ENCODE results near the gene MIEF2. TPM values are rescaled to one million over a fixed set of nuclear protein-coding genes. Genes with fewer than 3 reads are reported as not detected.

Gene MIEF2
- total RNA-seq, 1 experiment from 2014 or later, result 17.5 TPM

DNA sequence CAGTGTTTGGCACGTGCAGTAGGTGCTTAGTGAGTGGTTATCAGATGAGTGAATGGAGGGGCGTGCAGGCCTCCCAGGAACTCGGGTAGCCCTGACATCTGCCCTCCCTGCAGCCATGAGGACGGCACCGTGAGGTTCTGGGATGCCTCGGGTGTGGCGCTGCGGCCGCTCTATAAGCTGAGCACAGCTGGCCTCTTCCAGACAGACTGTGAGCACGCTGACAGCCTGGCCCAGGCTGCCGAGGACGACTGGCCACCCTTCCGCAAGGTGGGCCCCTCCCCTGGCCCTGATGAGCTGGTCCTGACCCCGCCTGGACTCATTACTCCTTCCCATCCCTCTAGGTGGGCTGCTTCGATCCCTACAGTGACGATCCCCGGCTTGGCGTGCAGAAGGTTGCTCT lies 24.0 kb upstream of the MIEF2 start:
- no TSS peak for BruUV-seq (replicated peaks)
- no peak overlapping the region for H2AFZ ChIP-seq (ENCODE audit: low read length)
- H3K36me3 ChIP-seq (ENCODE audit: low read depth, low read length), result peaks cover 5% of the 10 kb centered on the region; the same call in 1 of the 2 replicates
- intact Hi-C loops (cut with micrococcal nuclease), result no loop called here
- POLR2A ChIA-PET (ENCODE audit: unreplicated experiment), result no interaction called here
- ATAC-seq (no peak), DNase-seq (no peak)
- peak overlapping the region; percentile 90 for H3K27ac ChIP-seq (ENCODE audit: low read length)
- H3F3A ChIP-seq (ENCODE audit: low read length, unreplicated experiment), result no peaks in the 10 kb centered on the region
- H3K79me2 ChIP-seq (ENCODE audit: low read length), result no peaks in the 10 kb centered on the region
- CTCF ChIA-PET, result no interaction called here
- H4K20me1 ChIP-seq (ENCODE audit: low read length), result 0 out of 2 replicates have a peak, but pooled peaks cover 4% of the 10 kb centered on the region
- TF ChIP-seq EZH2phosphoT487 (IDR thresholded peaks at IDR 0.05; ENCODE audit: borderline replicate concordance, low read length) (no peak), EZH2 (IDR thresholded peaks at IDR 0.05; ENCODE audit: low read length, unreplicated experiment) (no peak)
- TF ChIP-seq, protein P1, sequence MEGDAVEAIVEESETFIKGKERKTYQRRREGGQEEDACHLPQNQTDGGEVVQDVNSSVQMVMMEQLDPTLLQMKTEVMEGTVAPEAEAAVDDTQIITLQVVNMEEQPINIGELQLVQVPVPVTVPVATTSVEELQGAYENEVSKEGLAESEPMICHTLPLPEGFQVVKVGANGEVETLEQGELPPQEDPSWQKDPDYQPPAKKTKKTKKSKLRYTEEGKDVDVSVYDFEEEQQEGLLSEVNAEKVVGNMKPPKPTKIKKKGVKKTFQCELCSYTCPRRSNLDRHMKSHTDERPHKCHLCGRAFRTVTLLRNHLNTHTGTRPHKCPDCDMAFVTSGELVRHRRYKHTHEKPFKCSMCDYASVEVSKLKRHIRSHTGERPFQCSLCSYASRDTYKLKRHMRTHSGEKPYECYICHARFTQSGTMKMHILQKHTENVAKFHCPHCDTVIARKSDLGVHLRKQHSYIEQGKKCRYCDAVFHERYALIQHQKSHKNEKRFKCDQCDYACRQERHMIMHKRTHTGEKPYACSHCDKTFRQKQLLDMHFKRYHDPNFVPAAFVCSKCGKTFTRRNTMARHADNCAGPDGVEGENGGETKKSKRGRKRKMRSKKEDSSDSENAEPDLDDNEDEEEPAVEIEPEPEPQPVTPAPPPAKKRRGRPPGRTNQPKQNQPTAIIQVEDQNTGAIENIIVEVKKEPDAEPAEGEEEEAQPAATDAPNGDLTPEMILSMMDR (conservative IDR thresholded peaks at IDR 0.05; ENCODE audit: low read depth, low read length), result no peak
- no peak overlapping the region for H3K4me2 ChIP-seq (ENCODE audit: low read length)
- no peaks in the 10 kb centered on the region for H3K9me2 ChIP-seq (replicated peaks; ENCODE audit: low read length)
- H3K4me1 ChIP-seq (ENCODE audit: insufficient read depth, low read length), result peaks cover 16% of the 10 kb centered on the region
- no peaks in the 10 kb centered on the region for H3K9me3 ChIP-seq (ENCODE audit: low read length)
- no peaks in the 10 kb centered on the region for H3K27me3 ChIP-seq (ENCODE audit: low read length)
- H3K4me3 ChIP-seq (ENCODE audit: low read length), result no peak overlapping the region
- H3K9ac ChIP-seq (ENCODE audit: low read length), result peak overlapping the region; percentile 71

DNA sequence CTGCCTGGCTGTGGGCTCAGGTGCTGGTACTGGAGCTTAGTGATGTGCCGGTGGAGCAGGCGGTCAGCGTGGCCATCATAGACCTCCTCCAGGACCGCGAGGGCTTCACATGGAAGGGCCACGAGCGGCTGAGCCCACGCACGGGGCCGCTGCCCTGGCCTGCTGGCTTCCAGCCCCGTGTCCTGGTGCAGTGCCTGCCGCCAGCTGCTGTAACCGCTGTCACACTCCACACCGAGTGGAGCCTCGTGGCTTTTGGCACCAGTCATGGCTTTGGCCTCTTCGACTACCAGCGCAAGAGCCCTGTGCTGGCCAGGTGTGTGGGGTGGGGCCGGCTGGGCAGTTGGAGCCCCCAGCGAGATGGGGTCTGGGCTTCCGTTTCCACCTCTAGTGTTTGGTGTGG lies 23.0 kb upstream of the MIEF2 start:
- H3K4me2 ChIP-seq (ENCODE audit: low read length), result no peak overlapping the region
- BruUV-seq (replicated peaks), result no TSS peak
- H3K79me2 ChIP-seq (ENCODE audit: low read length), result no peaks in the 10 kb centered on the region
- H3K4me3 ChIP-seq (ENCODE audit: low read length), result no peak overlapping the region
- H3F3A ChIP-seq (ENCODE audit: low read length, unreplicated experiment), result no peaks in the 10 kb centered on the region
- H3K9me3 ChIP-seq (ENCODE audit: low read length), result no peaks in the 10 kb centered on the region
- no peak for TF ChIP-seq EZH2phosphoT487 (IDR thresholded peaks at IDR 0.05; ENCODE audit: borderline replicate concordance, low read length)
- peaks cover 16% of the 10 kb centered on the region for H3K4me1 ChIP-seq (ENCODE audit: insufficient read depth, low read length)
- ChIA-PET CTCF (no interaction called here), POLR2A (ENCODE audit: unreplicated experiment) (no interaction called here)
- no peak overlapping the region for H3K9ac ChIP-seq (ENCODE audit: low read length)
- intact Hi-C loops (cut with micrococcal nuclease), result no loop called here
- DNase-seq (no peak), ATAC-seq (no peak)
- no peak overlapping the region for H3K27ac ChIP-seq (ENCODE audit: low read length)
- H2AFZ ChIP-seq (ENCODE audit: low read length), result no peak overlapping the region
- no peaks in the 10 kb centered on the region for H4K20me1 ChIP-seq (ENCODE audit: low read length)
- peaks cover 5% of the 10 kb centered on the region; the same call in 1 of the 2 replicates for H3K36me3 ChIP-seq (ENCODE audit: low read depth, low read length)
- H3K9me2 ChIP-seq (replicated peaks; ENCODE audit: low read length), result no peaks in the 10 kb centered on the region
- no peaks in the 10 kb centered on the region for H3K27me3 ChIP-seq (ENCODE audit: low read length)

DNA sequence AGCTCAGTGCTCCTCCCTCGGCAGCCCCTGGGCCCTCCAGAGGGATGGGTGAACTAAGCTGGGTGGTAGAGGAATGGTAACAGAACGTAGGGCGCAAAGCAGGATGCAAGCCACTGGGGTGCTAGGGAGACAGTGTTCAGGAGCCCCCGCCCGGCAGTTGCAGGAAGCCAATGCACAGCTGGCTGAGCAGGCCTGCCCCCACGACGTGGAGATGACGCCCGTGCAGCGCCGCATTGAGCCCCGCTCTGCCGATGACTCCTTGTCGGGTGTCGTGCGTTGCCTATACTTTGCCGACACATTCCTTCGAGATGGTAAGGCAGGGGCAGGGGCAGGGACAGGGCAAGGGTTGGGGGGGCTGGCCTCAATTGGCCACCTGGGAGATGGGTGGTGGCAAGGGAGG lies 22.2 kb upstream of the MIEF2 start:
- Histone ChIP-seq H3K79me2 (ENCODE audit: low read length) (no peaks in the 10 kb centered on the region), H3K9me2 (replicated peaks; ENCODE audit: low read length) (no peaks in the 10 kb centered on the region), H3F3A (ENCODE audit: low read length, unreplicated experiment) (no peaks in the 10 kb centered on the region), H3K36me3 (ENCODE audit: low read depth, low read length) (peaks cover 5% of the 10 kb centered on the region; the same call in 1 of the 2 replicates), H3K27me3 (ENCODE audit: low read length) (no peaks in the 10 kb centered on the region), H3K9ac (ENCODE audit: low read length) (no peak overlapping the region), H3K4me2 (ENCODE audit: low read length) (no peak overlapping the region), H2AFZ (ENCODE audit: low read length) (no peak overlapping the region), H4K20me1 (ENCODE audit: low read length) (no peaks in the 10 kb centered on the region), H3K4me1 (ENCODE audit: insufficient read depth, low read length) (peaks cover 16% of the 10 kb centered on the region), H3K4me3 (ENCODE audit: low read length) (no peak overlapping the region), H3K27ac (ENCODE audit: low read length) (no peak overlapping the region), H3K9me3 (ENCODE audit: low read length) (no peaks in the 10 kb centered on the region)
- ATAC-seq (no peak), DNase-seq (no peak)
- ChIA-PET CTCF (no interaction called here), POLR2A (ENCODE audit: unreplicated experiment) (no interaction called here)
- intact Hi-C loops (cut with micrococcal nuclease), result no loop called here
- TF ChIP-seq, protein P1 (conservative IDR thresholded peaks at IDR 0.05; ENCODE audit: low read depth, low read length), result no peak
- TF ChIP-seq EZH2 (IDR thresholded peaks at IDR 0.05; ENCODE audit: low read length, unreplicated experiment) (no peak), EZH2phosphoT487 (IDR thresholded peaks at IDR 0.05; ENCODE audit: borderline replicate concordance, low read length) (no peak)
- no TSS peak for BruUV-seq (replicated peaks)

All from PC-3 (cell line).